ENCODE results near the gene CD53. TPM values are rescaled to one million over a fixed set of nuclear protein-coding genes. Genes with fewer than 3 reads are reported as not detected.

The CD53 gene
- polyA plus RNA-seq, 1 donor = 19.2 TPM

GRCh38 chr1:110875216-110875731 lies 2.3 kb downstream of the CD53 start:
- Histone ChIP-seq H3K4me1 (ENCODE audit: control insufficient read depth, insufficient read depth, low read length) (no peaks in the 10 kb centered on the region), H3K36me3 (ENCODE audit: control insufficient read depth, insufficient read depth, low read length) (no peaks in the 10 kb centered on the region), H3K27me3 (ENCODE audit: control insufficient read depth, insufficient read depth, low read length) (no peaks in the 10 kb centered on the region), H3K9me3 (ENCODE audit: control insufficient read depth, low read depth, low read length) (no peaks in the 10 kb centered on the region), H3K27ac (ENCODE audit: low read length) (no peak overlapping the region), H3K4me3 (ENCODE audit: low read length) (no peak overlapping the region)
- WGBS (ENCODE audit: insufficient coverage, low lambda C conversion rate) = no CpG with 5 or more reads among the region's 3 CpGs
- no peak for DNase-seq

- Histone ChIP-seq H3K27ac (ENCODE audit: low read length) (no peak overlapping the region), H3K36me3 (ENCODE audit: control insufficient read depth, insufficient read depth, low read length) (no peaks in the 10 kb centered on the region), H3K27me3 (ENCODE audit: control insufficient read depth, insufficient read depth, low read length) (no peaks in the 10 kb centered on the region), H3K4me1 (ENCODE audit: control insufficient read depth, insufficient read depth, low read length) (no peaks in the 10 kb centered on the region), H3K4me3 (ENCODE audit: low read length) (no peak overlapping the region), H3K9me3 (ENCODE audit: control insufficient read depth, low read depth, low read length) (no peaks in the 10 kb centered on the region)
- DNase-seq = no peak
- WGBS (ENCODE audit: insufficient coverage, low lambda C conversion rate) = 67% methylated on average over 1 of the region's 1 CpG
Observed at GRCh38 chr1:110876748-110877341, 3.9 kb downstream of the CD53 start.

DNA sequence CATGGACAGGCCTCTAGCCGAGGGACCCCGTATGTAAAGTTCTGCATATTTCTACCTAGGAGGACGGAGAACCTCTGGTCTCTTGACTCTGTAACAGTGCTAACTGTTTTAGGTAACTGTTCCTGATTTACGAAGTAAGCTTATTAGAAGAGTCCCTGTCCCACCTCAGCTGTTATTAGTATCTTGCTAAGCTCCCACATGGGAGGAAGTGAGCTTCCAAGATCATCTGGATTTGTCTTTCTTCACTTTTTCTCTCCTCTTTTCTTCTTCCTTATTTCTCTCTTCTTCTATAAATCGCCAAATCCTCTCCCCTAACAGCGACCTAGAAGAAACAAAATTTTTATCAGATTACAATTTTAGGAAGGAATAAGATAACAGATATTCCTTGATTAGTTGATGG lies 4.4 kb downstream of the CD53 start:
- Histone ChIP-seq H3K36me3 (ENCODE audit: control insufficient read depth, insufficient read depth, low read length) (no peaks in the 10 kb centered on the region), H3K4me3 (ENCODE audit: low read length) (no peak overlapping the region), H3K9me3 (ENCODE audit: control insufficient read depth, low read depth, low read length) (no peaks in the 10 kb centered on the region), H3K27me3 (ENCODE audit: control insufficient read depth, insufficient read depth, low read length) (no peaks in the 10 kb centered on the region), H3K27ac (ENCODE audit: low read length) (no peak overlapping the region), H3K4me1 (ENCODE audit: control insufficient read depth, insufficient read depth, low read length) (no peaks in the 10 kb centered on the region)
- WGBS (ENCODE audit: insufficient coverage, low lambda C conversion rate) = 89% methylated on average over 3 of the region's 6 CpGs
- no peak for DNase-seq

DNA sequence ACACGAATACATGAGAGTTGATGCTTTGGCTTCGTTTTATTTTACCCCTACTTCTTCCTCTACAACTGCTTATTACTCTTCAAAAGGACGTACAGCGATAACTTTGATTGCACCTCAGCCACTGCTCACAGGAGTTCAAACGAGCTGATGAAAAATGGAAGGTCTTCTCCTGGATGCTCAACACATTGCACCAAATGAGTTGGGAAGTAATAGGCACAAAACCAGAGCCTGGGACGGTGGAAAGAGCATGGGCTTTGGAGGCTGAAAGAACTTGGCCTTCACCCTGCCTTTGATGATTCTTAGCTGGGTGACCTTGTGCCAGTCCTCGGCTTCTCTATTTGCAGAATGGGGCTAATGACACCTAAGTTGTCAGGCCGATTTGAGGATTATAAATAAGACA lies 4.8 kb downstream of the CD53 start:
- no peaks in the 10 kb centered on the region for H3K36me3 ChIP-seq (ENCODE audit: control insufficient read depth, insufficient read depth, low read length)
- H3K27ac ChIP-seq (ENCODE audit: low read length) = no peak overlapping the region
- no peaks in the 10 kb centered on the region for H3K27me3 ChIP-seq (ENCODE audit: control insufficient read depth, insufficient read depth, low read length)
- no CpG with 5 or more reads among the region's 8 CpGs for WGBS (ENCODE audit: insufficient coverage, low lambda C conversion rate)
- H3K4me3 ChIP-seq (ENCODE audit: low read length) = no peak overlapping the region
- no peaks in the 10 kb centered on the region for H3K9me3 ChIP-seq (ENCODE audit: control insufficient read depth, low read depth, low read length)
- no peaks in the 10 kb centered on the region for H3K4me1 ChIP-seq (ENCODE audit: control insufficient read depth, insufficient read depth, low read length)
- DNase-seq = no peak

DNA sequence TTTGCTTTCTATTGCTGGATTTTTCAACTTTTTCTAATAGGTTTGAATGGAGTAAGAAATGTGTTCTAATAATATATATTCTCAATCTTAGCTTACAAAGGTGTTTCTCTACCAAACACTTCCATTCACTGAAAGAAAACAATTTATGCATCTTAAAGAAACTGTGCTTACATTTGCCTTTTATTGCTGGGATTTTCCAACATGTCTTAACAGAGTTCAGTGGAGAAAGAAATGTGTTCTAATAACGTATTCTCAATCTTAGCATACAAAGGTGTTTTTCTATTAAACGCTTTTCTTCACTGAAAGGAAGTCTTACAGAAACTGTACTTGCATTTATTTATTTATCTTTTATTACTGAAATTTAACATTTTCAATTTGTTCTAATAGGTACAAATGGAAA lies 5.6 kb downstream of the CD53 start:
- no peaks in the 10 kb centered on the region for H3K9me3 ChIP-seq (ENCODE audit: control insufficient read depth, low read depth, low read length)
- H3K27ac ChIP-seq (ENCODE audit: low read length) = no peak overlapping the region
- H3K4me3 ChIP-seq (ENCODE audit: low read length) = no peak overlapping the region
- H3K4me1 ChIP-seq (ENCODE audit: control insufficient read depth, insufficient read depth, low read length) = no peaks in the 10 kb centered on the region
- no peaks in the 10 kb centered on the region for H3K27me3 ChIP-seq (ENCODE audit: control insufficient read depth, insufficient read depth, low read length)
- WGBS (ENCODE audit: insufficient coverage, low lambda C conversion rate) = 84% methylated on average over 2 of the region's 2 CpGs
- no peak for DNase-seq
- H3K36me3 ChIP-seq (ENCODE audit: control insufficient read depth, insufficient read depth, low read length) = no peaks in the 10 kb centered on the region

- no peaks in the 10 kb centered on the region for H3K9me3 ChIP-seq (ENCODE audit: control insufficient read depth, low read depth, low read length)
- DNase-seq = no peak
- 95% methylated on average over 3 of the region's 3 CpGs for WGBS (ENCODE audit: insufficient coverage, low lambda C conversion rate)
- no peaks in the 10 kb centered on the region for H3K27me3 ChIP-seq (ENCODE audit: control insufficient read depth, insufficient read depth, low read length)
- H3K4me3 ChIP-seq (ENCODE audit: low read length) = no peak overlapping the region
- no peaks in the 10 kb centered on the region for H3K4me1 ChIP-seq (ENCODE audit: control insufficient read depth, insufficient read depth, low read length)
- H3K36me3 ChIP-seq (ENCODE audit: control insufficient read depth, insufficient read depth, low read length) = no peaks in the 10 kb centered on the region
- H3K27ac ChIP-seq (ENCODE audit: low read length) = no peak overlapping the region
Observed at GRCh38 chr1:110878993-110879392, 6.0 kb downstream of the CD53 start.

DNA sequence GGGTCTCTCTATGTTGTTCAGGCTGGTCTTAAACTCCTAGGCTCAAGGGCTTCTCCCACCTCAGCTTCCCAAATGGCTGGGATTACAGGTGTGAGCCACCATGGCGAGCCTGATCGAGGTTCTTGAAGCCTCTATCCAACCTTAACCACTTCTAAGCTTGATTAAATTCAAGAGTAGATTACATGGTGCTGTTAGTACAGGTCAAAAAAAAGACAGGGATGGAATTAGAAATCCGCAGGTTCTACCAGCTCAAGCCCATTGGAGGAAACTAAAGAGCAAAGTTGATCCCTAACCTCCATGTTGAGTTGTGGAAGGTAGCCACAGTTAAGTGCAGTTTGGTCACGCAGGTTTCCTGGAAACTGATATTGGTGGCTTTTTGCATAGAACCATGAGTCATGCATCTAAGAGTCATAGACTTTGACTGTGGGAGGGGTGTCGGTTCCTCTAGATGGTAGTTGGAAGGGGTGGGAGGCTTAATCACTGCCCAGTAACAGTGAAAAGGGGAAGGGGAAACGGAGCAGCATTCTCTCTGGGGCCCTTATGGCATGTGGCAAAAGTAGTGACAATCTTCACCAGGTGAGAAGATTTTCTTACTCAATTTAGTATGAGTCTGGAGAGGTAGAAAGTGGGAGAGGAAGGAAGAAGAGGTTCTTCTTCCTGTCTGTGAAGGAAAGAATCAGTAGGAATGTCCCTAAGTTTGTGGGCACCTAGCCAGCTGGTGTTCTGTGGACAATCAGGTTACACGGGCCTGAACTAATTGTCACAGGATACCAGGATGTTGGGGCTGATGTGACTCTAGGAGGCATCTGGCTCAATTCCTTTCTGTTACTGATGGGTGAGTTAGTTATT lies 7.0 kb downstream of the CD53 start:
- H3K27ac ChIP-seq (ENCODE audit: low read length) = no peak overlapping the region
- WGBS (ENCODE audit: insufficient coverage, low lambda C conversion rate) = 0% methylated on average over 1 of the region's 7 CpGs
- H3K9me3 ChIP-seq (ENCODE audit: control insufficient read depth, low read depth, low read length) = no peaks in the 10 kb centered on the region
- no peaks in the 10 kb centered on the region for H3K27me3 ChIP-seq (ENCODE audit: control insufficient read depth, insufficient read depth, low read length)
- no peaks in the 10 kb centered on the region for H3K4me1 ChIP-seq (ENCODE audit: control insufficient read depth, insufficient read depth, low read length)
- no peak overlapping the region for H3K4me3 ChIP-seq (ENCODE audit: low read length)
- no peaks in the 10 kb centered on the region for H3K36me3 ChIP-seq (ENCODE audit: control insufficient read depth, insufficient read depth, low read length)
- DNase-seq = no peak

DNA sequence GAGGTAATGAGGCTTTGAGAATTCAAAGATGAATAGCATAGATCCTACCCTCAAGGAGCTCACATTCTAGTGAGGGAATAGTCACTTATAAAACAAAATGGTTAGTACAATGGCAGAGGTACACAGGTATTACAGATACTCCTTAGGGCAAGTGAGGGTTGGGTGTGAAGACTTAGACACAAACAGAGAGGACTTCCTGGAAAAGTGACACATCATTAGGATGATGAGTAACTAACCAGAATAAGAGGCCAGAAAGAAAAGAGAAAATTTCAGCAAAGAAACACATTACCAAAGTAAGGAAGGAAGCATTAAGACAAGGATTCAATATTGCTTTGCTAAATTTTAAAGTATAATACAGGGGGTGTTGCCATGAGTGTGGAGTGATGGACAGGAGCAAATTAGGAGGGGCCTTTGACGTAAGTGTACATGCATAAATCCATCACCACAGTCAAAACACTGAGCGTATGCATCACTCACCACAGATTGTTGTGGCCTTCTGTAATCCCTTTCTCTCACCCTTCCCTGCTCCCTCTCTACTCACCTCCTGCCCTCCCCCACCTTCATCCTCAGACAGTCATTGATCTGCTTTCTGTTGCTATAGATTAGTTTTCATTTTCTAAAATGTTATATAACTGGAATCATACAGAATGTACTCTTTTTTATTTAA lies 7.9 kb downstream of the CD53 start:
- no CpG with 5 or more reads among the region's 2 CpGs for WGBS (ENCODE audit: insufficient coverage, low lambda C conversion rate)
- DNase-seq = no peak
- no peaks in the 10 kb centered on the region for H3K4me1 ChIP-seq (ENCODE audit: control insufficient read depth, insufficient read depth, low read length)
- no peaks in the 10 kb centered on the region for H3K36me3 ChIP-seq (ENCODE audit: control insufficient read depth, insufficient read depth, low read length)
- H3K4me3 ChIP-seq (ENCODE audit: low read length) = no peak overlapping the region
- no peaks in the 10 kb centered on the region for H3K27me3 ChIP-seq (ENCODE audit: control insufficient read depth, insufficient read depth, low read length)
- no peaks in the 10 kb centered on the region for H3K9me3 ChIP-seq (ENCODE audit: control insufficient read depth, low read depth, low read length)
- no peak overlapping the region for H3K27ac ChIP-seq (ENCODE audit: low read length)

GRCh38 chr1:110888049-110888448 lies 15.1 kb downstream of the CD53 start:
- H3K27ac ChIP-seq (ENCODE audit: low read length) = no peak overlapping the region
- no peak for DNase-seq
- no peaks in the 10 kb centered on the region for H3K27me3 ChIP-seq (ENCODE audit: control insufficient read depth, insufficient read depth, low read length)
- no peaks in the 10 kb centered on the region for H3K9me3 ChIP-seq (ENCODE audit: control insufficient read depth, low read depth, low read length)
- WGBS (ENCODE audit: insufficient coverage, low lambda C conversion rate) = 40% methylated on average over 1 of the region's 6 CpGs
- no peaks in the 10 kb centered on the region for H3K4me1 ChIP-seq (ENCODE audit: control insufficient read depth, insufficient read depth, low read length)
- no peak overlapping the region for H3K4me3 ChIP-seq (ENCODE audit: low read length)
- H3K36me3 ChIP-seq (ENCODE audit: control insufficient read depth, insufficient read depth, low read length) = no peaks in the 10 kb centered on the region

GRCh38 chr1:110888641-110889040 lies 15.7 kb downstream of the CD53 start:
- Histone ChIP-seq H3K27me3 (ENCODE audit: control insufficient read depth, insufficient read depth, low read length) (no peaks in the 10 kb centered on the region), H3K36me3 (ENCODE audit: control insufficient read depth, insufficient read depth, low read length) (no peaks in the 10 kb centered on the region), H3K9me3 (ENCODE audit: control insufficient read depth, low read depth, low read length) (no peaks in the 10 kb centered on the region), H3K4me1 (ENCODE audit: control insufficient read depth, insufficient read depth, low read length) (no peaks in the 10 kb centered on the region), H3K4me3 (ENCODE audit: low read length) (no peak overlapping the region), H3K27ac (ENCODE audit: low read length) (no peak overlapping the region)
- no peak for DNase-seq

All from large intestine (tissue), 3 donors.